Measurements from ENCODE around the gene UST.
A peak's percentile ranks its signal among the peaks of the same experiment; 100 is the strongest.

Gene UST

DNA sequence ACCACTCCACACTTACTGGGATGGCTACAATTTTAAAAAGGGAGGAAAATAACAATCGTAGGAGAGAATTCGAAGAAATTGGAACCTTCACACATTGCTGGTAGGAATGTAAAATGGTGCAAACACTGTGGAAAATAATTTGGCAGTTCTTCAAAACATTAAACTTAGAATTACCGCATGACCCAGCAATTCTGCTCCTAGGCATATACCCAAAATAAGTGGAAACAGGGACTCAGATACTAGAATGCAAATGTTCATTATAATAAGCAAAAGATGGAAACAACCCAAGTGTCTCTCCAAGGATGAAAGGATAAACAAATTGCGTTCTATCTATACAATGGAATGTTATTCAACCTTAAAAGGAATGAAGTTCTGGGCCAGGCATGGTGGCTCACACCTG, 325.2 kb downstream of the UST start:
- no peak for DNase-seq

DNA sequence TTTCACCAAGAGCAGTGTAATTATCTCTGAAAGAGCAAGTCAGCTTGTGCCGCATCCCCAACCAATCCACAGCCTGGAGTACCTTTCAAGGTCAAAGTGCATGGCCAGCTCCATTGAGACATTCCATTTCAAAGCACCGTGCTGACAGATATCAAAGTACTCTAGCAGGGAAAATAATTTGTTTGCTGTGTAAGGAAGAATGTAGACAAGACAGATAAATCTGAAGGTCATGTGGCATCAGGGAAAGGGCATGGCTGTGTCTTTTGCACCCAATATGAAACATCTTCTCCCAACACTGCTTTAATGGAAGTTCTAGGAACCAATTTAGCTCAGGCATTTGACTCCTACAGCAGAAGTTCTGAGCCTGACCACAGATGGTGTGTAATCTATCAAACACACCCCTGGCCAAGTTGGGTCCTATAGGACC, 328.0 kb downstream of the UST start:
- no peak for DNase-seq

DNA sequence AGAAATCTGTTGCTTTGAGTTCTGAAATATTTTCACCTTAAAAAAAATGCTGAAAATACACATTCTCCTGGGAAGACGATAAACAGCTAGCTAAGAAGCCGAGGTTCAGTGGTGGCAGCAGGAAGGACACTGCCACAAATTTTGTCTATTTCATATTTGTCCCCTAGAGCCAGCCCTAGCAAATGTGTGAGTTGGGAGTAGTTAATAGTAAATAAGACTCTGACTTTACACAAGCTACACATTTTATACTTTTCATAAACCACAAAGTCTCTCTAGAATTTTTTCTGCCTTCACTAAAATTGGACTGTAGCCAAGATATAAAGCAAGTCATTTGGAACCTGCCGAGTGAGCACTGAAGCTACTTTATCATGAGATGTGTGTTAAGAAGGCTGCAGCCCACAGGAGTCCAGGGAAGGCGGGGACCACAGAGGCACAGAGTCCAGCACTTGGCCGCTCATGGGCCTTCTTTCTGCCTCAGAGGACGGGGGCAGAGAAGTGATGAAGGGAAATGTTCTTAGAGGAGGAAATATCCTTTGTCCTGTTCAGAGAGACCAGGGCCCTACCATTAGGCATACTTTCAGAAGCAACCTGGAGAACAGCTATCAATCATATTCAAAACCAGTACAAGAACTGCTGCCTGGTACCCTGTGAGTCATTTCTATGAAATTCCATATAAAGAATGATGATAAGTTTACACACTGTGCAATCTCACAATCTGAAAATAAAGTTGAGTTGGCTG, 329.0 kb downstream of the UST start:
- DNase-seq, result no peak

DNA sequence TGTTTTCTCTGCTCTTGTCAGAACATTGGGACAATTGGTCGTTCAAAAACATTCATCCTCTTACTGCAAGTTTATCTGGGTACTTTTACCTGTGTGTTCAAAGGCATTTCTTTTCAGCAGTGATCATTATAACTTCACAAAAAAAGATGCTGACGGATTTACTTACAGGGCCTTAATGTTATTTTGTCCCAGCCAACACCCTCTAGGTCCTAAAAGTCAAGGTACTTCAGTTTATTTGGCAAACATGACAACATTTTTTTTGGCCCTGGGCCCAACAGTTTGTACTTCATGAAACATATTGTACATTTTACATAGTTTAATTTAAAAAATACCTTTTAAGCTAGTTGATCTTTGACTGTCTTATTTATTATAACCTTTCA, 329.5 kb downstream of the UST start:
- no peak for DNase-seq

DNA sequence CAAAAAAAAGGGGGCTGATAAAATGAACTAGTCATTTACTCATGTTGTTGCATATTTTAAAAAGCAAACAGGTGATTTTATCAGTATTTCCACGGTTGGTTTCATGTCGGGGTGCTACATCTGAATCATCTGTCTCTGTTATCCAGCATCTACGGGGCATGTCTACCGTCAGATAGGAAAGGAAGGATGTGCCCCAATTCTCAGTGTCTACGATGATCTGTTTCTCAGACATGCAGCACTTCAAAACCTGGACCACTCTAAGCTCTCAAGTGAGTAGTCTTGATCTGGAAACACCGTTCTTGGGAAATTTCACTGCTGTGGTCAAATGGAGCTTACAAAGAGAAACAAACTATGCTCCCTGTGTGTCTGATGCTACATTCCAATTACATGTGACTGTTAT, 330.4 kb downstream of the UST start:
- DNase-seq, result no peak

DNA sequence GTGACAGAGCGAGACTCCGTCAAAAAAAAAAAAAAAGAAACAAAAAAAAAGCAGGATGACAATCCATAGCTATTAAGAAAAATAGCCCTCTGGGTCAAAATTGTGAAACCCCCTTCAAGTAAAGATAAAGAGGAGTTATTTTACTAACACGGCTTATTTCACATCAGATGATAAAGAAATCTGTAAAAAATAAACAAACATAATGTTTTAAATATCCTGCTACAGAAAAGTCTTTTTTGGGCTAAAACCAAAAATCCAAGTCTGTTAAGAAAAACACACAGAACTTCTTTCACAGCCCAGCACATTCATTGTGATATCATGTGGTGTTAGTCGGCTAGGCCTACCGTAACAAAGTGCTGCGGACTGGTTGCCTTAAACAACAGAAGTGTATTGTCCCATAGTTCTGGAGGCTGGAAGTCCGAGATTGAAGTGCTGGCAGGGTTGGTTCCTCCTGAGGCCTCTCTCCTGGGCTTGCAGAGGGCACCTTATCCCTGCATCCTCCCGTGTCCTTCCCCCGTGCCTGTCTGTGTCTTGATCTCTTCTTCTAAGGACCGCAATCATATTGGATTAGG, 331.5 kb downstream of the UST start:
- no peak for DNase-seq

DNA sequence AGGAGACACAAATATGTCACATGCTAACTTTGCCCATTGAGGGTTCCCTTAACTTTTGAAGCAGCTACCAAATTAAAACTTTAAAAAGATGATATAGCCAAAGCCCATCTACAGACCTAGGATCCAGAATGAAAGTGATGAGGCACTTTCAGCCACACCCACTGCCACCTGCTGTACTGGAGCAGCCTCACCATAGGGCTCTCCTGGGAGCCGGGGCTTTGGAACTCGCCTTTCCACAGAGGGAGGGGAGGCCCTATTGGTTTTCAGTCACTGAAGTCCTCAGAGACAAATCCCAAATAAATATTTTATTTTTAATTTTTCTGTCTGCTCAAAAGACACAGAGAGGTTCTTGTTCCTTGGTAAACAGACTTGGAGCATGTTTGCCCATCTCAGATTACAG, 332.6 kb downstream of the UST start:
- DNase-seq, result no peak

DNA sequence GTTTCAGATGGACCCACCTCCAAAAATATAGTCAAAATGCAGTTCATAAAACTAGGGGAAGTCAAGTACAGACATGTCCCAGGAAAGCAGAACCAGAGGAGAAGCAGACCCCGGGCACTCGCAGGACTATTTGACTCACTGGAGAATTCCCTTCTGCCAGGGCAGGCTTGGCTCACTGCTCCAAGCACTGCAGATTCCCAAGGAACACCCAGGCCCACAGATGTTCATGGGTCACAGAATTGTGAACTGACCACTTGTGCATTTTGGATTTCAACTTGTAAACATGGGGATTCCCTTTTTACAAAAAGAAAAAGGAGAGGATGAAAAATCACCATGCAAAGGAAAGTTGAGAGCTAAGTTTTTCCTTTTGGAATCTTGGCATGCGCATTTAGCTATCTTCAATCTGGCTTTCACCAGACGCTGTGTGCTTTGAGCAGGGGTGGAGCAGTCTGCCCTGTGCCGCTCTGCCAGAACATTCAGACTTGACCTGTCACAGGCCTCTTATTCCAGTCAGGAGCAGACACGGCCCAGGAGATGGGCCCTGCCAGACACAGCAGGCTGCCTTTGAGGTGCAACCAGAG, 333.2 kb downstream of the UST start:
- DNase-seq, result peak; percentile 73

DNA sequence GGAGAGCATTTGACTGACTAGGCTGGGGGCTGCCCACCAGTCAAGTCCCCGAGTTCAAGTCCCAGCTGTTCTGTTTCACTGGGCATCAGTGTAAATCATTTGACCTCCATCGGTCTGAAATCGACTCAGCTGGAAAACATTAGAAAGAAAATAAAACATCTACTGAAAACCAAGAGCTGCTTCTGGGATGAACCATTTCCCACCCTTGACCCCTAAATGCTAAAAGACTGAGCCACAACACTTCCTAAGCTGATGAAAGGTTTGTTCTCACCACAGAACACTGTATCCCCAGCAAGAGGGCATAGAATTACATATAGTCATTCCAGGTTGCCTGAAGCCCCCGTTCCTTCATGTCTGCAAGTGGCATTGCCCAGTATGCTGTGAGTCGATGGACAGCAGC, 333.7 kb downstream of the UST start:
- DNase-seq, result no peak

DNA sequence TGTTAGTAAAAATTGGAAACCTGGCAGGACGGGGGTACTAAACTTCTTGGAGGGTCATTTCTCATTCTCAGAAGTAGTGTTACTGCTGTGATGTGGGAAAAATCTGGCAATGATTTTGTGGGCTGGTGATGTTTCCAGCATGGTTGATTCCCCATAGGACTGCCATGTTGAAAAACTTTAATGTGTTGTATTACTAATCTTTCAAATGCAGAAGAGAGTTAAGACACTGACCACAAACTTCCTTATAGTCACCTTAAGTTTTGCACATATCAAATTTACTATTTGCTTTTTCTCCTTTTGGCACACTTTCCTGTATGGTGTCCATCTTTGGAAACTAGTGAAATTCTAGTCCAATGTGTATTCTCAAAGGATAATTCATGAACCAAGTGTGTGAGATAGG, 334.5 kb downstream of the UST start:
- DNase-seq, result no peak

DNA sequence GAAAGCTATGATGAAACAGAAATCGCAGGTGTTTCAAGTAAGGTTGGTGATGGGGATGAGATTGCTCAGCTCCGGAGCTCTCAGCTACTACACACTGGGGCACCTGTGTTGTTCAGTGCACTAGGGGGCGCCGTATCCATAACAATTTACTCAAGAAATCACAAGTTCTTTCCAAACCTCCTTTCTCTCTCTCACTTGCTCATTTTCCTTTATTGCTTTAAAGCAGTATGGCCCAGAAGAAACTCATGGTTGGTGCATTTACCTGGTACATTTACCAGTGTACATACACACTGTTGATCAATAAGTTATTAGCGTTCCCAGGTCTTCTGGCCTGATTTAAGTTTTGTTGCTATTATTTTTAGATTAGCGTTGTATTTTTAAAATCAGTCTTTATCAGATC, 335.5 kb downstream of the UST start:
- DNase-seq, result peak; percentile 79

DNA sequence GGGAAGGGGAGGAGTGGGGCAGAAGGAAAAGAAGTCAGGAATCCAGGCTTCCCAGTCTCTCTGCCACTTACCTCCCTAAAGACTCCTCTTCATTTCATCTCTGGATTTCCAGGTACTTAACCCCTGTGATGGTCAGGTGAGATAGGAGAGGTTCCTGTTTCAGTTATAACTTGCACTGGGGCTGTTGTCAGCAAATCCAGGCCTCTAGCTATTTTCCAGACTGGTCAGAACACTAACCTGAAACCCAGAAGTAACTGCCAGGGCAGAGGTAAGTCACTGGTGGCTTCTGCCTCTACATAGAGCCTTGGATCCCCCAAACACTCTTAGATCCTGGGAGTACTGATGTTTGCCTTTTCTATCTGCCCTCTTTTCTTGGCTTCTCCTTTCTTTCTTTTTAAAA, 337.2 kb downstream of the UST start:
- no peak for DNase-seq

DNA sequence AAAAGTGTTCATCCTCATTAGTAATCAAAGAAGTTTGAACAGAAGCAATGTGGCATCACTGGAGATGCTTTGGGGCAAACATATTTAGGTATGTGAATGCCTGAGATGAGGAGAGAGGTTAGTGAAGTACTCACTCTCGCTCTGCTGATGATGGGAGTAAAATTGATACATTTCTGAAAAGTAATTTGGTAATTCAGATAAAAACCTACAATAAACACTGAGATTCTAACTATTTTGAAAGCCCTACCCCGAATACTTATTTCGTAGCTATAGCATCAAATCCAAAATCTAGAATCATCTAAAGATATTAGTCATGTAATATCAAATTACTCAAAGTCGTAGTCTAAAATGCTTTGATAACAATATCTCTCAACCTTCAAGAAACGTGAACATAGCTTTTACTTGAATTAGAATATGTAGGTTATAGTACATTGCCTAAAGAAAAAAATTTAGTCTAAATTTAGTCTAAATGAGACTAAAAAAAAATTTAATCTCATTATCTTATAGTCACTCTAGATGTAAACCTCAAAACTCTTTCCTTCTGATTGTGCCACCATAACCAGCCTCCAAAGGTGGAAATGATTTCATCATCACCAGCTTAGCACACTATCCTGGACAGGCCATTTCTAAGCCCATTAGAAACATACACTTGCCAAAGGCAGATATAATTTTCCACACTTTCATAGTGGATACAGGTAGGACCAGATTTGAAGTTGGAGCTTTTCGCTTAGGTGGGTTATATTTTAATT, 338.2 kb downstream of the UST start:
- no peak for DNase-seq

DNA sequence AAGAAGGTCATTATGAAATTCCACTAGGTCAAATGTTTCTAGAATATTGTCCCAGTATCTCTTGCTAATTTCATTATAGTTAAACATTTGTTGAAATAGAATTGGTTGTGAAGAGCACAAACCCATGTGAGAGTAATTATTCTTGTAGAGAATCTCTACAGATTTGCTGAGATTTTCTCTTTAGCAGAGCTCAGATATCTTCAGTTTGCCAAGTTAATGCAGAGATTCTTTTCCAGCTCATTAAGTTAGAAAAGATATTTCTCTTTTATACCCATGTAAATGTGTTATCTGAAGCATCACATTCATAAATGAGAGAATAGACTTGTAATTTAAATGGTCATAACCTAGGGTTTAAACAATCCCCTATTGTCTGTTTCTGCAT, 338.7 kb downstream of the UST start:
- DNase-seq, result no peak

DNA sequence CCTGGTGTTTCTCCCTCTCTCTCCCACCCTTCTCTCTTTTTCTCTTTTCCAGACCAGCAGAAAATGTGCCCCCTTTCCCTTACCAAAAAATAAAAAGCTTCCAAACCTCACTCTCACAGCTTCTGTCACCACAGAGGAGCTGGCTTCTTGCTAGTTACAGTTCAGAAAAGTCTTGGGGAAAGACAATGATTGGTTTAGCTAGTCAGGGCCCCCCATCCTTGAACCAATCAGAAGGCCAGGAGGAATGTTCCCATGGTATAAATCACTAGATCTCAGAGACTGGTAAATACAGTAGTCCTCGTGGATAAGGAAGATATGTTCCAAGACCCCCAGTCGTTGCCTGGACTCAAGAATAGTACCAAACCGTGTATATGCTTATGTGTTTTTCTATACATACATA, 339.5 kb downstream of the UST start:
- DNase-seq, result no peak

DNA sequence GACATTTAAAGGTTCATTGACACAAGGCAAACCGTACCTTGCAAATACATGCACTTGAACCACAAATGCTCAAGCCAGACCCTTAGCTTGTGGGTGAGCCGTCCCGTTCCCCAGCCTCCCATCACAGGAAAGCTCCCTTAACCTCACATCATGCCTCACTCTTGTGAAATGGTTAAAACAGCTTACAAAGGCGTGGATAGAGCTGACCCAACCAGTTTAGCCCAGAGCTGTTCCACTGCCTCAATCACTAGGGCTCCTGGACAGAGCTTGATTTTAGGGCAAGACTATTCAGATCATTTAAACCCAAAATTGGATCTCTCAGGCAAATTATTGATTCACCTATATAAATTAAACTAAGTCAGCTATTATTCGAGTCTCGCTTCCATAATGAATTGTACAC, 341.1 kb downstream of the UST start:
- no peak for DNase-seq

DNA sequence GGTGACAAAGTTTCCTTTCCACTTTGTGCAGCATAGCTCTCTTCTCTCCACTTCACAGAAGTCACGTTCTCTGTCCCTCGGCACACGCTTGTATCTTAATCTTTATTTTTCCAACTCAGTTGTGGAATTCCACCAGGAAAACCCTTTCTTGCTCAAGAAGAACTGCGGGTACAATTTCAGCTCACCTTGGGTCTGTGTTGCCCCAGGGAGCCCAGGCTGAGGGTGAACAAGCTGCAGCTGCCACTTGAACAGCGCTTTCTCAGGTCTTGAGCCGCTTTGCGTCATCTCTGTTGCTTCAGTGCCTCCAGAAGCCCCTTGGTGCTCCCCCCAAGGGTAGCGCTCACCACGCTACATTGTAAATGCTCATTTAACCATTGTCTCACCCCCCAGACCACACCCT, 341.5 kb downstream of the UST start:
- no peak for DNase-seq

DNA sequence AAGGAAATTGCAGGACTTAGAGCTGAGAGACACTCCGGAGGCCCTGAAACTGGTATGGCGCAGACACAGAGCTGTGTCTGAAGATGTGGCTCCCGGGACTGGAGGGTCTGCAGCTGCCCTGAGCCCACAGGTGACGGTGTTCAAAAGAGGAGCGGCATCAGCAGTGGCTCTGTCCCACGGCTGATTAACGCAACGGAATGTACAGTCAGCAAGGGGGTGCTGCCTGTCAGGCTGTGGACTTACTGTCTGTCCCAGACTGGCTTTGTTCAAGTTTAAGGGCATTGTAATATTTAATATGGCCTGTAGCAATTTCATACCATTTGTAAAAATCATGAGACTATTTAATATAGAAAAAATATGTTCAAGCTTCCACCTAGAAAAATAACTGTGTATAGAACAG, 342.7 kb downstream of the UST start:
- no peak for DNase-seq

DNA sequence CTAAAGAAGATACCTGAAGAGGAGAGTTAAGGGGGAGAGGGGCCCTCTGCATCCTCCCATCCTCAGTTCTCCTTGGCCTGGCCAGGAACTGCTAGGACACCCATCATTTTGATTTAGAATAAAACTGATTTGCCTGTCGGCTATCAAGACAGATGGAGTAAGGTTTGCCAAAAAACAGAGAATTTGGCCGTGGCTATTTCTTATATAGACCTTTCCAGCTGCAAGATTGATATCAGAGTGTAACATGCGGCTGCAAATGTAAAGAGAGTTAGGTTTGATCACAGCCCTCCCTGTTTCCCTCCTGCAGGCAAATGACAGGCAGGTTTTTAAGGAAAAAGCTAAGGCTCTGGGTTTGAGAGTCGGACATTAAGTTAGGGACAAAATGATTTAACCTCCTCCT, 344.1 kb downstream of the UST start:
- no peak for DNase-seq

DNA sequence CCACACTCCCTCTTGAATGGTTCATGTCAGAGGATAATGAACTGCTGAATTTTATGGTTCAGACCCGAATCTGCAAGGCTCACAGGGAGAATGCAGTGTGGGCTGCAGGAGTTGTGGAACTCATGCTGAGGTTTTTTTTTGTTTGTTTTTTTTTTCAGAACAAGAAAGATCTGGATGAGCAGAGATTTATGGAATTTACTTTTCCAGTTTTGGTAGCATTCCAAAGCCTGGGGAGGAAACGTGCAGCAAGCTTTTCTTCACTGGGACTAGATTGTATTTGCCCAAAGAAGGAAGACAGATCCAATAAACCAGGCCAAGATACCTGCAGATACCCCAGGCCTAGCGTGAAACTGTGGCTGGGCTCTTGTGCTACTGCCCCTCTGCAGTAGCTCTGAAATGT, 346.8 kb downstream of the UST start:
- DNase-seq, result no peak

DNA sequence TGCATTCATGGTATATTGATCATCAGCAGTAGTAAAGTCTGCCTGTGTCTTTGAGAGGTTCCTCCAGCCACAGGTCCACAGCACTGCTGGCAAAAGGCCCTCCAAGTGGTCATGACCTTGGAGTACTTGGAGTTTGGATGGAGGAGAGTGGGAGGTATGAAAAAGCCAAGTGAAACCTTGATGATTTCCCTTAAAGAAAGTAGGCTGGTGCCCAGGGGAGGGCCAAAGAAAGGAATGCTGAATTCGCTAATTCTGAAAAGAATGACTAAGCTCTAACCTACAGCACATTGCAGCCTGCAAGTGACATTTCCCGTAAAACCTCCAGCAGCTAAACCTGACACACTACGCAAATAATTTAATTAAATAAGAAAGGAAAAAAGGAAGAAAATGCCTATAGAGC, 347.3 kb downstream of the UST start:
- DNase-seq, result no peak

DNA sequence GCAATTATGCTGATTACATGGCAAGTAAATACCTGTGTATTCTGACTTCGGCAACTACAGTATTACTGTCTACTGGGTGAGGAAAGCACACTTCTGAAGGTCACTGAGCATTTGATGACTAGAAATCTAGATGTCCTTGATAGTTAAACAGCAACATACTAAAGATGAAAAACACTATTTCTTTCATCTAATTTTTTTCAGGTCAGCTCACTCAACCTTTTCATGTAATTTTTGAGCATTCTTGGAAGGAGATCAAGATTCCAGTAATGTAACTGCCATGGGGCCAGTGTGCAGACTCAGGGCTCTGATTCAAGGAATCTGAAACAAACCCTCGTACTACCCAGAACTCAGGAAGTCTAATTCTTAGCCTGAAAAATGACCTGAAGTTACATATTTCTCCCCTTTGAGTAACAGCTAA, 348.1 kb downstream of the UST start:
- DNase-seq, result no peak

DNA sequence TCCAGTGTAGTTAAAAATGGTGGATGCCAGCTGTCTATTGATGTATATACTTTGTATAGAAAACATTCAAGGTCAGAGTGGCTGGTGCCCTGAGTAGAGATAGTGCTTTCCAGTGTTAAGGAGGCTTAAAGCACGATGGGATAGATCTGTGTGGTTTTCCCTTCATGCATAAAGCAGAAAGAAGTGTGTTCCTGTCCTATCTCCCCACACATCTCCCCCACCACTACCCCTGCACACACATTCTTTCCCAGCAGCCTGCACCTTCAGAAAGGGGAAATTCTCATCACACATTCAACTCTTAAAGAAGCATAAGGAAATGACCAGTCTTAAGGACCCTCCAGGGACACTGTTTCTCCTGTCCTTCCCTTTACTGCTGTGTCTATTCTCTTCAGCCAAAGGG, 349.0 kb downstream of the UST start:
- DNase-seq, result no peak

DNA sequence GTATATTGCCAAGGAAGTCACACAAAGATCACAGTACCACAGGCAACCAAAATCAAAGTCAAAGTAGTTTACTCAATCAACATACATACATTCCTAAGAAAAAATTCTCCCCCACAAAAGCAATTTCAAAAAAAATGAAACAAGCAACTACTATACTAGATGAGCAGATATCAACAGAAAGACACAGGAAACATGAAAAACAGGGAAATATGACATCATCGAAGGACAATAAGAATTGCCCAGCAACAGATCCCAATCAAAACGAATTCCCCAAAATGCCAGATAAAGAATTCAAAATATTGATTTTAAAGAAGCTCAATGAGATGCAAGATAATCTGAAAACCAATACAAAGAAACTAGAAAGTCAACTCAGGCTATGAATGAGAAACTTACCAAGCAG, 351.0 kb downstream of the UST start:
- no peak for DNase-seq
